ENCODE data around the gene KHDRBS2.
"Not testable (repeated sequence)": the region's sequence is repeated elsewhere in the genome, so short reads cannot be mapped to it uniquely, and the experiment has no call there.

The KHDRBS2 gene

DNA sequence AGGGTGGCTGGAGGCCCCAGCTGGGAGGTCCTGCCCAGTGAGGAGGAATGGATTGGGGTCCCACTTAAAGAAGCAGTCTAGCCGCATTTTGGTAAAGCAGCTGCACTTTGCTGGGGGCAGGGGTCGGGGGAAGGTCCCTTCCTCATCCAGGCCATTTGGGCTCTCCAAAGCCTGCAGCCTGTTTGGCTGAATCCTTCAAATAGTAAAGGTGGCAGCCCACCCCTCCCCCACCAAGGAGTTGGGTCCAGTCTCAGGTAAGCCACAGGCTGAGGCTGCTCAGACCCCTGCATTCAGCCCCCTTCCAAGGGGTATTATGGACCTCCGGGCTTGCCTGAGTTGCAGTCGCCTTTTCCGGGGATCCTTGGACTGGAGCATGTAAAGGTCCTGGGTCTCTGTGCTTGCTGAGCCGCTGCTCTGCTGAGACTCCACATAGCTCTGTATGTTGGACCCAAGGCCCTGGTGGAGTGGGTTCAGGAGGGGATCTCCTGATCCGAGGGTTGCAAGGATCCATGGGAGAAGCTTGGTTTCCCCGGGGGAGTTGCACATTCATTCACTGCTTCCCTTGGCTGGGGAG, 417.4 kb downstream of the KHDRBS2 start:
- DNase-seq, result no peak

- no peak for DNase-seq
Observed at GRCh38 chr6:61867635-61868034, 418.4 kb downstream of the KHDRBS2 start.

- DNase-seq, result no peak
Observed at GRCh38 chr6:61857541-61857940, 428.5 kb downstream of the KHDRBS2 start.

GRCh38 chr6:61841958-61842357, 444.1 kb downstream of the KHDRBS2 start:
- DNase-seq, result peak; percentile 1

DNA sequence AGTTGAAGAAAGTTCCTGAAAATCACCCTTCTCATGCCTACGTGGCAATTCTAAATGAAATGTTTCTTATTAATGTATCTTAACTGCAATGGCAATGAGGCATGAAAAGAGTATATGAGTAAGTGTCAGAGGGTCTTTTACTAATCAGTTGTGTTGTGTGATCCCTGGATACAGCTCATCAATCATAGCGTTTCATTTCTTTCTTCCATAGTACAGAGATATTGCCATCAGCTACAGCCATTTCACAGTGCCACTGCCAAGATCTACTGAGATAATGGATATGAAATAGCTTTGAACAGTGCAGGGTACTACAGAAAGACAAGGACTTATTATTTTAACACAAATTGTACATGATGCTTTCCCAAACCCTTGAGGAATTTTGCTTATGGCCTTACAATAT, 450.8 kb downstream of the KHDRBS2 start:
- DNase-seq, result no peak

DNA sequence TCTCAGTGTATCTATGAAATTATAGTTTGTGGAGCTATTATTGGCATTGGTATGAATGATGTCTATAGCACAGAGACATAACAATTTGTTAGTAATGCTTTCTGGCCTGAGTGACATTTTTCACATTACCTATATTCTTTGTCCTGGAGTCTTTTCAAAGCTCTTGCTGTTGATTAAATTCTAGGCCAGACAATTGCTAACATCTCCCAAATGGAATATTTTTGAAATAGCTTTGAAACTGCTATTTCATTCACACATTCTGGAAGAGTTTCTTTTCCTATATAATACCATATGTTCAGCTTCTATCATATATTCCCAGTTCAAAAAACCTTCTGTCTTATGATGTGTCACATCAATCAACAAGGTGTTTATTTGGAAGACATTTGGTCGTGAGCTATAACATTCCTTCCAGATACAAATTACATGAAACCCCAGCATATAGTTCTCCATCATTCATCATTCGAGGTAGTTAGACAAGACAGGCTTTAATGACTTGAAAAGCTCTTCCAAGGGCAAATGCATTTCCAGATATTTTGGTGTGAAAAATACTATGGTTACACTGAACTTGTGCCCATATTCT, 452.8 kb downstream of the KHDRBS2 start:
- no peak for DNase-seq

- no peak for DNase-seq
Observed at GRCh38 chr6:61817716-61818115, 468.3 kb downstream of the KHDRBS2 start.

GRCh38 chr6:61810047-61810446, 476.0 kb downstream of the KHDRBS2 start:
- no peak for DNase-seq

- peak; percentile 10 for DNase-seq
Observed at GRCh38 chr6:61809004-61809595, 476.9 kb downstream of the KHDRBS2 start.

DNA sequence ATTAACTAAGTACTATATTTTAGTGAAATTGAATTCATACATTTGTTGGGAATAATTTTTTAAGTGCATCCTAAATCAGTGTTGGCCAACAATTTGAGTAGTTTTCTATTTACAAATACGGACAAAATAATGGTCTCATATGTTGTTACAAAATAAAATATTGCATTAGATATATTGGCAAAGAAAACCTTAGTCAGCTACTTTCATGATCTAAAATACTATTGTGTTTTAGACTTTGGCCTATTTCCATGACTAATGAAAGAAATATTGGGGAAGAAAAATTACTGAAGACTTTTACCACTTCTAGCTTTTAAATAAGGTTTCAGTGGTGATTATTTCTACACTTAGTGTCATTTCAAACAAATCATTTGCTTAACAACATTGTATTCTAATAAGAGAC, 498.0 kb downstream of the KHDRBS2 start:
- no peak for DNase-seq

- DNase-seq, result not testable (repeated sequence)
Observed at GRCh38 chr6:61769446-61769845, 516.6 kb downstream of the KHDRBS2 start.

DNA sequence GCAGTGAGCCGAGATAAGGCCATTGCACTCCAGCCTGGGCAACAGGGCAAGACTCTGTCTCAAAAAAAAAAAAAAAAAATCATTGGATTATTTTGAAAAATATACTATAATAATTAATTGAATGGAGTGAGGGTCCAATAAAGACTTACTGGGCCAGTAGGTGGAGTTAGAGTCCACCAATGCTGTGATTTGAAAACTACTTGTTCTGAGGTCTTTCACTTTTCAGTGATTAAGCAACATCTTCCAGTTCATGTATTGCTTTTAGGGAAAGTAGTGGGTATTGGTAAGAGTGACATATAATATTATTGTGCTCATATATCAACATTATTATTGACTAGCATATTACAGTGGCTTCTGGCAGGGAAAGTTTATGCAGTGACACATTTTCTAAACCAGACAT, 530.3 kb downstream of the KHDRBS2 start:
- no peak for DNase-seq

DNA sequence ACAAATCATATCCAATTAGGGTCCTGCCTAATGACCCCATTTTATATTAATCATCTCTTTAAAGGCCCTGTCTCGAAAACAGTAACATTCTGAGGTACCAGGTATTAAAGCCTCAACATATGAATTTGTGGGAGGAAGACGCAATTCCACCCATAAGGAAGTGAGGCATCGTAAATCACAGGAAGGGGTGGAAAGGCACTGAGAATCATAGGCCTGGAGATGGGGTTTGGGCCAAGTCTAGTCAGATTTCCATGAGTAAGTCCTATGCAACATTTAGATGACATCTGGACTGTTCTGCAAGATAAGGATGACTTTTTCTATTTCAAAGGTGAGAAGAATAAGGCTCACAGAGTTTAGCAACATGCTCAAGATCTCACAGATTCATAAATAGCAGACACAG, 534.0 kb downstream of the KHDRBS2 start:
- no peak for DNase-seq

- no peak for DNase-seq
Observed at GRCh38 chr6:61745994-61746393, 540.0 kb downstream of the KHDRBS2 start.

DNA sequence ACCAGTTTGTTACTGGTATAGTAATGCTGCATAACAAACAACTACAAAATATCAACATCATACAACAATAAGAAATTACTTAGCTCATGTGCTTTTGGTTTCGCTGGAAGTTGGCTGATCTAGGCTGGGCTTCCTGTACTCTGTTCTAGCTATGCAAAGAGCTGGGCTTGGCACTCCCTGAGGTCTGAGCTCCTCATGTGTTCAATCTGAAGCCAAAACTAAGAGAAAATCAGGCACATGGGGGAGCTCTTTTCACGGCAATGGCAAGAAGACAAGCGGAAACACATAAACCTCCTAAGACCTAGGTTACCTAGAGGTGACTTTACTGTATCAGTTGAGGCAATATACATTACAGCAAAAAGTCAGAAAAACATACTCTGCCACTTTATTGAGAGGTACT, 574.2 kb downstream of the KHDRBS2 start:
- no peak for DNase-seq

DNA sequence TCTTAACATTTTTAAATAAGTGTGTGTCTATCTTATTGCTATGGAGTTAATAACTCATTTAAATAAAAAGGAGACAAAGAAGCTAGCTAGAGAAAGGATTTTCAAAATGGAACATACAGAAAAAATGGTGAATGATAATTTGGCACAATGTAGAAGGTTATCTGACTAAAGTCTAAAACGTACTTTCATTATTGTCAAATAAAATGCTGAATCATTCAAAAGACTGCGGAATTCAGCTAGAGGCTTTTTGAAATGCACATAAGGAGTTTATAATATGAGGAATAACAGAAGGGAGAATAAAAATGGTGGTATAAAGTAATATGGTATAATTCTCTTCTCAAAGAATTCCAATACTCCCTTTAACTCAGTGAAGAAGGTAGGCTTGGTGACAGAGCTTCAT, 597.9 kb downstream of the KHDRBS2 start:
- DNase-seq, result no peak

DNA sequence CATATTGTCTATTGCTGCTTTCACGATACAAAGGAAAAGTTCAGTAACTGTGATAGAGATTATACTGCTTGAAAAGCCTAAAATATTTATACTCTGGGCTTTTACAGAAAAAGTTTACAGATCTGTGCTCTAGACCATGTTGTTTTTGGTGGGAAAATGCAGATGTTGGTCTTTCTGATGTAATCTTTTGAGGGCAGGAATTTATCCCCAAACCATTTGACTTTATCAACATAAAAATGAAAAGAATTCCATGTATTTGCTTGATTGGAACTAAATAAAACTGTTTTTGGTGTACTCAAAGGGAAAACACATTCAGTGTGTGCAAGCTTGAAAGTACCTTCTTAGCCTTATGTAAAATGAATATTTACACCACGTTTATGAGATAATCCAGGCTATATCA, 603.5 kb downstream of the KHDRBS2 start:
- no peak for DNase-seq

DNA sequence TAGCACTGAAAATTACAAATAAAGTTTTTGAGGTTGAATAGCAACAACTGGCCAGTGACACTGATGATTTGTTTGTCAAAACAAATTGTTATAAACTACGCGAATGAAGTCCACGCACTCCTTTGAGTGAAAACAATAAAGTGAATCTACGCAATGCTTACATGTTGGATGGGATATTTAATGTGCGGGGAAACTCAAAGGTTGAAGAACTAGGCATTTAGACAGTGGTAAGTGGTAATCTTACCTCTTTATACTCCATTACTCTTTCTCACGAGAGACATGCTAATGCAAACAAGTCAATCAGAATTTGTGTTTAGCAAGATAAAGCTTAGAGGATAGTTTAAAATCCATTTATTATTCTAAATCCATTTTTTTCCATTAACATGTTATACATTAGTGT, 606.4 kb downstream of the KHDRBS2 start:
- no peak for DNase-seq

DNA sequence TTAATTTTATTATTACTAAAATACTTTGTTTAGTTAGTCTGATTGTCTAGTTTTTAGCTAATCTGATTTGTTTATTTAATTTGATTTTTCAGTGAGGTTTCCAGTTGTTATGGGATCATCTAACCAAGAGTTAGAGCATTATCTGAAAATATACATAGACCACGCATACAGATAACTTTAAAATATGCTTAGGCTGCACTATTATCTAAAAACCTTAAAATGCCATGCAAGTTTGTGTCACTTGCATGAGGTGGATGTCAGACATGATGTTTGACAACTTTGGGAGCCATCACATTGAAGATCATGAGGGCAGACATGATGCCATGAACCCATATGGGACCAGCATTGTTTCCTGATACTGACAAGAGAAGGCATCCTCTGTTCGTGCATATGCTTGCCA, 610.3 kb downstream of the KHDRBS2 start:
- no peak for DNase-seq

- no peak for DNase-seq
Observed at GRCh38 chr6:61649845-61650244, 636.2 kb downstream of the KHDRBS2 start.

- DNase-seq, result no peak
Observed at GRCh38 chr6:61640463-61640862, 645.6 kb downstream of the KHDRBS2 start.
